PC-3 (cell line): Measurements from ENCODE around the gene PRM3.

ENCODE experiments used
- CTCF ChIP-seq: fragments of 300-600 bp; sonication (generic); conservative IDR thresholded peaks from 2 replicates; pipeline ENCODE4 v1.5.1; 2017; ENCODE audit warnings: antibody characterized with exemption, low read depth, mild to moderate bottlenecking, low read length
- EZH2 ChIP-seq: fragments of 300-600 bp; sonication (generic); IDR thresholded peaks from one replicate; pipeline ENCODE4 v1.6.1; 2017; ENCODE audit warnings: antibody characterized with exemption, mild to moderate bottlenecking, low read length; ENCODE audit not compliant: unreplicated experiment
- EZH2phosphoT487 ChIP-seq: fragments of 300-600 bp; sonication (generic); IDR thresholded peaks from 2 replicates; pipeline ENCODE4 v1.6.1; 2018; ENCODE audit warnings: mild to moderate bottlenecking, antibody characterized with exemption, low read length, borderline replicate concordance

GRCh38 chr16:11232302-11232851, 41.1 kb downstream of the PRM3 start:
- TF ChIP-seq CTCF, result no peak
- TF ChIP-seq EZH2, result no peak
- TF ChIP-seq EZH2phosphoT487, result no peak
